Tibial nerve (tissue), 4 donors: ENCODE measurements around the gene VGLL1.

Experiments
- CTCF ChIP-seq, 5 experiments: fragments of 200-600 bp in 3 of 5; fragments of 450-650 bp in 2 of 5; sonication (generic) in 3 of 5; IDR thresholded peaks; one replicate each; pipeline ENCODE4 v1.5.1; 2016 to 2019; ENCODE audit warnings: antibody characterized with exemption in 5 of 5, mild to moderate bottlenecking in 3 of 5, moderate library complexity in 2 of 5
- EP300 ChIP-seq, 2 donors: sonication (generic); formaldehyde crosslinking; IDR thresholded peaks; one replicate each; pipeline ENCODE4 v1.6.1; 2017; ENCODE audit warnings: antibody characterized with exemption in 2 of 2, mild to moderate bottlenecking in 1 of 2

DNA sequence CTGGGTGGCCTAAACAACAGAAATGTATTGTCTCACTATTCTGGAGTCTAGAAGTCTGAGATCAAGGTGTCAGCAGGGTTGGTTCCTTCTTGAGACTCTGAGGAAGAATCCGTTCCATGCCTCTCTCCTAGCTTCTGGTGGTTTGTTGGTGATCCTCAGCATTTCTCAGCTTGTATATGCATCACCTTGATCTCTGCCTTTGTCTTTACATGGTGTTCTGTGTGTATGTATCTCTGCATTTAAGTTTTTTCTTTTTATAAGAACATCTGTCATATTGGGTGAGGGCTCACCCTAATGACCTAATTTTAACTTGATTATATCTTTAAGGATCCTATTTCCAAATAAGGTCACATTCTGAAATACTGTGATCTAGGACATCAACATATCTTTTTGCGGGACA is 65.3 kb downstream of the VGLL1 start:
- TF ChIP-seq CTCF (IDR thresholded peaks at IDR 0.05) (no peak), EP300 (IDR thresholded peaks at IDR 0.05) (no peak)
